HG03066 (cell line): ENCODE measurements around the gene PRPF39.
A peak's percentile ranks its signal among the peaks of the same experiment; 100 is the strongest.
"Not testable (repeated sequence)": the region's sequence is repeated elsewhere in the genome, so short reads cannot be mapped to it uniquely, and the experiment has no call there.

Experiments
- ATAC-seq: cut with Tn5 transposase; IDR thresholded peaks from one replicate; pipeline ENCODE4 v1.9.1; 2021; ENCODE audit warnings: low read depth; ENCODE audit not compliant: unreplicated experiment

PRPF39 gene

DNA sequence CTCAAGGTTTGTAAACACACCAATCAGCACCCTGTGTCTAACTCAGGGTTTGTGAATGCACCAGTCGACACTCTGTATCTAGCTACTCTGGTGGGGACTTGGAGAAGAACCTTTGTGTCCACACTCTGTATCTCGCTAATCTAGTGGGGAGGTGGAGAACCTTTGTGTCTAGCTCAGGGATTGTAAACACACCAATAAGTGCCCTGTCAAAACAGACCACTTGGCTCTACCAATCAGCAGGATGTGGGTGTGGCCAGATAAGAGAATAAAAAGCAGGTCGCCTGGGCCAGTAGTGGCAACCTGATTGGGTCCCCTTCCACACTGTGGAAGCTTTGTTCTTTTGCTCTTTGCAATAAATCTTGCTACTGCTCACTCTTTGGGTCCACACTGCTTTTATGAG lies 2.8 kb upstream of the PRPF39 start:
- ATAC-seq, result not testable (repeated sequence)

GRCh38 chr14:45082420-45082819 lies 1.5 kb upstream of the PRPF39 start:
- no peak for ATAC-seq

GRCh38 chr14:45083617-45083975 lies 320 bp upstream of the PRPF39 start:
- peak; percentile 2 for ATAC-seq

- ATAC-seq, result no peak
Observed at GRCh38 chr14:45084946-45085346, 1.0 kb downstream of the PRPF39 start.

DNA sequence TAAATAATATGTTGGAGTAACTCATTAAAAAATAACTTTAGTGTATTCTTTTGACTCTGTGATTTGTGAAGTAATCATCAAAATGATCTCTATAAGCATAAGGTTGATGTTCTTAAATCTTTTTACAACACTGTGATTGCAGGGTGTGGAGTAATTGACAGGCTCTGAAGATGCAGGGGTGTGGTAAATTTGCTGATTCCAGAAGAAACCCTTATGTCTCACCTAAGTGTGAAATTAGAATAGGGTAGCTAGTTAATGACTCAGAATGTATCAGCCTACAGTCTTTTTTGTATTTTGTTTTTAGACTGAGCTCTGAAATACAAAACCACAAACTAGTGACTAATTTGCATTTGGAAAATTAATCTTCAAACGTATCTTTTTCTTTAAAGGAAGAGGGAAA lies 5.9 kb downstream of the PRPF39 start:
- peak; percentile 64 for ATAC-seq

DNA sequence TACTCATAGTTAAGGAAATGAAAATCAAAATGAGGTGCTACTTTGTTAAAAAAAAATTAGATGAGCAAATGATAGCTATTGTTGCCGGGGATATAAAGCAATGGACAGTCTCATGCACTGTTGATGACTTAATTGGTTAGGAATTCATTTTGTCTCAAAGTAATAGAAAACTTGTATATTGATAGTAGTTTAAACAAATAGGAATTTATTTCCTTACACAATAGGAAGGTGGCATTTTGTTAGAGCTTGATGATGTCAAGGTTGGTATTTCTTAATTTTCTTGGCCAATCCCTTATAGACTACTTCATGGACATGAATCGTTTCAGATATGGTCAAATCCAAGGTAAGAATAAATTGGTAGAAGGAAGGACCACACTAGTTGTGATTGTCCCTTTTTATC lies 7.8 kb downstream of the PRPF39 start:
- no peak for ATAC-seq

DNA sequence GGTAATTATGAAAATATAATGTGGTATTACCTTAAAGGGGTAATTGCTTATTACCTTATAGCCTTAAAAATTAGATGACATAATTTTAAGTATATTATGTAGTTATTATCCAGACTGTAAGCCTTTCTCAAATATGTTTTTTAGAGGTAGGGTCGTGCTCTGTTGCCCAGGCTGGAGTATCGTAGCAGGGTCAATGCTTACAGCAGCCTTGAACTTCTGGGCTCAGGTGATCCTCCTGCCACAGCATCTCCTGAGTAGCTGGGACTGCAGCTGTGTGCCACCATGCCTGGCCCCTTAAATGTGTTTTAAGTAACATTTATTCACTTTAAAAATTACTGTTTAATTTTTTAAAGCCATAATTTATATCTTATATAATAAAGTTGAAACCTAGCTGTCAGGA lies 10.4 kb downstream of the PRPF39 start:
- no peak for ATAC-seq

- no peak for ATAC-seq
Observed at GRCh38 chr14:45095143-45095542, 11.2 kb downstream of the PRPF39 start.

DNA sequence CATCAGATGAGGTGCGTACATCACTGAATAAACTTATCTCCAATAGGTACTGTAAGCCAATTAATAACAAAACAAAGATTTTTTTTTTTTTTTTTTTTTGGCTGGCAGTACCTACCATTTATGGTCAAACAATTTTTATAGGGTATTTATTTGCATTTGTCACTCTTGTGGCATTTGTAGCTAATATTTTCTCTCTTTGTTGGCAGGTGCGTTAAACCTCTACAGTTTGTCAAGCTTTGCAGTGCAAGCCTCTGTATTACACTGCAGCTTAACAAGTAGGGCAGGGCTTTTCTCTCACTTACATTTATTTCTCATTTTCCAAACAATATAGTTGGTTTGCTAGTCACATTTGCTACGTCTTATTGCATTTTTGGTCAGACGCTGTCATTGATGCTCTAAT lies 12.3 kb downstream of the PRPF39 start:
- no peak for ATAC-seq

DNA sequence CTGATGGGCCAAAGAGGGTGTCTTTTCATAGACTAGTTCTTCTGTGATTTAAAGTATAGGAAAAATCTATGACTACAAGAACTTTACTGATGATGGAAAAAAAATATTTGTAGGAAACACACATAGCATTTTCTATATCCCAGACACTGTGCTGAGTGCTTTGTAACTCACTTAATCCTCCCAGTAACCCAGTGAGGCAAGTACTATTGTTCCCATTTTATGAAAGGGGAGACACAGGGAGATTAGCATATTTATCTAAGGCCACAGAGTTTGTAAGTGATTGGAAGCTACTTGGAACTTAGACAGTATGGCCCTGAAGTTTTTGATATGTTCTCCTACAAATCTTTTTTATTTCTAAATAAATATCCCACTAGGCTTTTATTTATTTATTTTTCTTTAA lies 19.9 kb downstream of the PRPF39 start:
- no peak for ATAC-seq

DNA sequence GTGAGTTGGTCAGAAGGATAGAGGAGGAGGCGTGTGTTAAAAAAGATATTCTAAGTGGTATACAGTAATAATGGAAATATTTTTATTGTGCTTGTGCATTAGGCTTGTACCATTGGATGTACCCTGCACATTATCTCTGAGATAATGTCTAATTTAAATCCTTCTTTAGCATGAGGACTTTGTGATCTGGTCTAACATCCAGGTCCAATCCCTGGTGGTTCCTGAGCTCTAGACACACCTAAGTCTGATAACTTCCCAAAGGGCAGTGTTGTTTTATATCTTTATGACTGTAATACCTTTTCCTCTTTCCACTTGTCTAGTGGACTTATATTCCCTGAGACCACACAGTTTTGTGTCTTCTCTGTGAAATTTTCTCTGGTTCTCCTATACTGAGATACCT lies 20.6 kb downstream of the PRPF39 start:
- no peak for ATAC-seq

DNA sequence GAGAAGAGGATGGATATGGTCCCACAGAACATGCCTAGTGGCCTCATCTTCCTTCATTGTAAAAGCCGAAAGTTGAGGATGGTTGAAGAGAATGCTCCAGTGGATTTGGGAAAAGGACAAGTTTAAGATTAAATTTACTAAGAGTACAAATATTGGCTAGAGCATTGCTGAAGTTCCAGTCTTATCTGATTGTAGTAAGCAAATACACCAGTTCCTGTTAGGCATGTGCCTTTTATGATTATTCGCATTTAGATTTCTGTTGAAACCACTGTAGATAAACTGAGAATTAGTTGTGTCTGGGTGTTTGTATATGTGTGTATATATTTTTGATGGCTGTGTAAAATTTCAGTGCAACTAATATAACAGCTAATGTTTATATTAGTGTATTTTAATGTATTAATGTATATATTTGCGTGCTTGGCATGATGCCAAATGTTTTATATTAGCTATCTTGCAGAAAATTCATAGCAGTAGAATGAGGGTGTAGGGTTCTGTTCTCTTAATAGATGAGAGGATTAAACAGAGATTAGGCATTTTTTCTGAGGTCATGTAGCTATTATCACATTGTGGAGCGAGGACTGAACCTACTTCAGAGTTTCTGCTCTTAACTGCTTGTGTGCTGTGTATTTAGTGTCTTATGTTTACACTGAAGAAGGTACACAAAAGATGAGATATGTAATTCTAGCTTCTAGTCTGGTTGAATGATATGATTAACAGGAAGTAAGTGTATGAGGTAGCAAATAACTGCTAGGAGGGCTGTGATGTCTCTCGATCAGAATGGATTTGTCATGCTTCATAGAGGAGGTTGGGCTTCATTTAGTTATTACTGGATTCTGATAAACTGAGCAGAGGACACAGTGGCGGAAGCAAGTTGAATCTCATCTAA lies 29.2 kb downstream of the PRPF39 start:
- no peak for ATAC-seq

GRCh38 chr14:45114327-45114726 lies 30.4 kb downstream of the PRPF39 start:
- no peak for ATAC-seq

DNA sequence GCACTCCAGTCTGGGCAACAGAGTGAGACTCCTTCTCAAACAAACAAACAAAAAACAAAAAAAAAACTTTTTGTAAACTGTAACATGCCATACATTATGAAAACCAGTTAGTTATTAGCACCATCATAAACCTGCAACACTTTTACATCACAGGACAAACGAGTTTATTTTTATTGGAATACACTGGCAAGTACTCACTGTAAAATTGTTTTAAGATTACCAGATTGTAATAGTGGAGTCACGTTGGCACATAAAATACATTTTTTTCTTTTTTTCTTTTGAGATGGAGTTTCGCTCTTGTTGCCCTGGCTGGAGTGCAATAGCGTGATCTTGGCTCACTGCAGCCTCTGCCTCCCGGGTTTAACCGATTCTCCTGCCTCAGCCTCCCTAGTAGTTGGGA lies 34.7 kb downstream of the PRPF39 start:
- ATAC-seq, result no peak

GRCh38 chr14:45120096-45120495 lies 36.2 kb downstream of the PRPF39 start:
- ATAC-seq, result no peak

GRCh38 chr14:45123271-45123670 lies 39.4 kb downstream of the PRPF39 start:
- no peak for ATAC-seq

DNA sequence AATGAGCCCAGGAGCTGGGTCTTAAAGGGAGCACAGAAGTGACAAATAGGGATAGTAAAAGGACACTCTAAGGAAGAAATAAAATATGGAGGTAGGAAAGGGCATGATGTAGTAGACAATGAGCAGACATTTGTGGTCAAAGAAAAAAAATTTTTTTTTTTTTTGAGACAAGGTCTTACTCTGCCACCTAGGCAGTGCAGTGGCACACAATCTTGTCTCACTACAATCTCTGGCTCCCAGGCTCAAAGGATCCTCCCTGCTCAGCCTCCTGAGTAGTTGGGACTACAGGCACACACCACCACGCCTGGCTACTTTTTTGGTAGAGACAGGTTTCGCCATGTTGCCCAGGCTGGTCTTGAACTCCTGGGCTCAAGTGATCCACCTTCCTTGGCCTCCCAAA lies 41.8 kb downstream of the PRPF39 start:
- no peak for ATAC-seq

DNA sequence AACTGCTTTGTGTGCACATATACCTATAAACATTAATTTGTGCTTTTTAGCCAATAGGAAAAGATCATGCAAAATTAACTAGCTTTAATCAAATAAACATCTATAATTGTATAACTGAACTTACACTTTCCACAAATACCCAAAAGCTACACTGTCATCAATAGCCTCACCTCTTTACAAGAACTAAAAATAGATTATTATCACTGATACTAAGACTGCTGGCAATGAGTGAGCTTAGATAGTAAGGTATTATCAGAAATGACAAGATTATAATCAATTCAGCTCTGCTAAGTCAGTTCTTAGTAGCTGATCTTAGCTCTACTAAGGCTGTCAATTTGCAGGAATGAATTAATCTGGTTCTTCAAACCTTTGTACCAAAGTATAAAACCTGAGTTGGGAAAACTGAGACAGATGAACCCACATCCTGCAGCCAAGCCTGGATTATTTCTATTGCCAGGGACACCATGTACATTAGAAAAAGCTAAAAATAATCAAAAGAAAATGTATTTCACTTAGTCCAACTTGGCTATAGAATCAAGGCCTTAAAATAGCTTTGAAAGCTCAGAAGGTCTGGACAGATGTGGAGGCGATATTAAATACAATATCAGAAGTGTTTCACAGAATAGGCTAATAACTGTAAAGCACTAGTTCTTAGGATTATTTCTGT lies 45.2 kb downstream of the PRPF39 start:
- ATAC-seq, result no peak

- ATAC-seq, result no peak
Observed at GRCh38 chr14:45133683-45134050, 49.8 kb downstream of the PRPF39 start.

- ATAC-seq, result peak; percentile 93
Observed at GRCh38 chr14:45134051-45134958, 50.4 kb downstream of the PRPF39 start, which contains the start of gene FKBP3. TSS of gene FKBP3 (minus strand) at chr14:45134481. CDS start at chr14:45134456, 25 bp downstream.

DNA sequence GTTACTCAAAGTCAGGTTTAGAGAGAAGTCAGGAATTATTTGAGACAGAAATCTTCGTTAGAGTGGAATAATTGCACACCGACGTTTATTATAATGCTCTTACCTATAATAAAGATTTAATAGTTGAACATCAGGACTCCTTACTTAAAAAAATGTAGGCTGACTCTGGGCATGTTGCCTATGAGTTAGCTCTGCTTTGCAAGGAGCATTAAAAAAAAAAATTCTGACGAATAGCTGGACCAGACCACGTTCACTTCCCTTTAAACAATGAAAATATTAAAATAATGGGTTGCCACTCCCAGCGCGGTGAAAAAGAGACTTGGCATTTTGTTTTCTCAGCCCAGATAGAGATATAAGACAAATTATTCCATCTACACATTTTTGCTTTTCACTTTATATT lies 51.2 kb downstream of the PRPF39 start:
- no peak for ATAC-seq
